ENCODE data around the gene HBP1.
"Not testable (repeated sequence)": the region's sequence is repeated elsewhere in the genome, so short reads cannot be mapped to it uniquely, and the experiment has no call there.

HBP1 gene

GRCh38 chr7:107180378-107180777 is 11.6 kb downstream of the HBP1 start:
- DNase-seq = no peak

- no peak for DNase-seq
Measured at GRCh38 chr7:107181172-107181571, 12.4 kb downstream of the HBP1 start.

- no peak for DNase-seq
Measured at GRCh38 chr7:107185716-107186115, 16.9 kb downstream of the HBP1 start.

- DNase-seq = no peak
Measured at GRCh38 chr7:107186240-107186639, 17.4 kb downstream of the HBP1 start.

- no peak for DNase-seq
Measured at GRCh38 chr7:107187774-107188173, 19.0 kb downstream of the HBP1 start.

GRCh38 chr7:107190090-107190489 is 21.3 kb downstream of the HBP1 start:
- no peak for DNase-seq

- DNase-seq = no peak
Measured at GRCh38 chr7:107194052-107194451, 25.2 kb downstream of the HBP1 start.

- no peak for DNase-seq
Measured at GRCh38 chr7:107196834-107197610, 28.2 kb downstream of the HBP1 start.

GRCh38 chr7:107201795-107202450 is 33.1 kb downstream of the HBP1 start:
- DNase-seq = no peak

GRCh38 chr7:107203607-107204006 is 34.8 kb downstream of the HBP1 start:
- no peak for DNase-seq

GRCh38 chr7:107206136-107206535 is 37.3 kb downstream of the HBP1 start:
- no peak for DNase-seq

GRCh38 chr7:107206706-107207105 is 37.9 kb downstream of the HBP1 start:
- no peak for DNase-seq

GRCh38 chr7:107207459-107207858 is 38.7 kb downstream of the HBP1 start:
- no peak for DNase-seq

- no peak for DNase-seq
Measured at GRCh38 chr7:107208024-107208521, 39.3 kb downstream of the HBP1 start.

- no peak for DNase-seq
Measured at GRCh38 chr7:107208563-107208962, 39.8 kb downstream of the HBP1 start.

- DNase-seq = no peak
Measured at GRCh38 chr7:107209565-107209964, 40.8 kb downstream of the HBP1 start.

- DNase-seq = no peak
Measured at GRCh38 chr7:107210400-107210799, 41.6 kb downstream of the HBP1 start.

- no peak for DNase-seq
Measured at GRCh38 chr7:107212725-107213124, 43.9 kb downstream of the HBP1 start.

GRCh38 chr7:107213193-107213788 is 44.5 kb downstream of the HBP1 start:
- DNase-seq = no peak

GRCh38 chr7:107213945-107214344 is 45.1 kb downstream of the HBP1 start:
- DNase-seq = no peak

GRCh38 chr7:107219563-107220244 is 50.9 kb downstream of the HBP1 start:
- DNase-seq = no peak

GRCh38 chr7:107220356-107220755 is 51.6 kb downstream of the HBP1 start:
- no peak for DNase-seq

GRCh38 chr7:107220806-107221205 is 52.0 kb downstream of the HBP1 start:
- DNase-seq = not testable (repeated sequence)
